ENCODE data around the gene CALML4. TPM values are rescaled to one million over a fixed set of nuclear protein-coding genes. Genes with fewer than 3 reads are reported as not detected.
"Not testable (repeated sequence)": the region's sequence is repeated elsewhere in the genome, so short reads cannot be mapped to it uniquely, and the experiment has no call there.

The CALML4 gene
- total RNA-seq, 2 donors from 2014 or later, result 1.6 to 7.7 TPM

DNA sequence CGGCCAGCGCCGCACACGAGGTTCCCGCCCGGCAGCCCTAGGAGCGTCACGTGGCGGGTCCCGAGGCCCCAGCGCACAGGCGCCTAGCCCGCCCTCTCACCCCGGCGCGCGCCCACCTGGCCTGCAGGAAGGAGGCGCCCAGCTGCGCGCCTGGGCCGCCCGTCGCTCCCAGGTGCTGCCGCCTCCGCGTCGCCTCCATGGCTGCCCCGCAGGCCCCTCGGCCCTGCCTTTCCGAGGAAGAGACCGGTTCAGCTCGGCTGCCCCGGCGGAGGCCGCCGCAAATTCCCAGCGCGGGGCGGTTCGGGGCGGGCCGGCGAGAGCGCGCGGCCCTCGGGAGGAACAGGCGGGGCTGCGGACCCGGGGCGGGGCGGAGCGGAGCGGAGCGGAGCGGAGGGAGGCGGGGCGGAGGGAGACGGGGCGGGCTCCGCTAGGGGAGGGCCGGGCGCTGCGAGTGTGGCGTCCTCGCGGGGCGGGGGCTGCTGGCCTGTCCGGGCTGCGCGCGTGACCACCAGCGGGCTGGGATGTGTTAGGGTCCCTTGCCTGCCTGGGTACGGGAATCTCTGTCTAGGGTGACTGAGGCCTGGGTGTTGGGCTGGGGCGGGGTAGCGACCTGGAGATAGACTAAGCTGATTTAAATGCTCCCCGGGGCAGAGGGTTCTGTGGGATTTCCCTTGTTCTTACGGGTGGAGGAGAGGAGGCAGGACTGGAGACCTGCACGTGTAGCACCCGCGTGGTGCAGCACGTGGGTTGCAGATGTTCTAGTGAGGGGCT is 24.4 kb upstream of the CALML4 start, which contains the start of gene CLN6:
CLN6 (minus strand) TSS at position 343 of the 771 bp plus-strand sequence; CDS start at position 199, 144 bp downstream.
- no peaks in the 10 kb centered on the region for H3K9me3 ChIP-seq
- TF ChIP-seq, protein P1, sequence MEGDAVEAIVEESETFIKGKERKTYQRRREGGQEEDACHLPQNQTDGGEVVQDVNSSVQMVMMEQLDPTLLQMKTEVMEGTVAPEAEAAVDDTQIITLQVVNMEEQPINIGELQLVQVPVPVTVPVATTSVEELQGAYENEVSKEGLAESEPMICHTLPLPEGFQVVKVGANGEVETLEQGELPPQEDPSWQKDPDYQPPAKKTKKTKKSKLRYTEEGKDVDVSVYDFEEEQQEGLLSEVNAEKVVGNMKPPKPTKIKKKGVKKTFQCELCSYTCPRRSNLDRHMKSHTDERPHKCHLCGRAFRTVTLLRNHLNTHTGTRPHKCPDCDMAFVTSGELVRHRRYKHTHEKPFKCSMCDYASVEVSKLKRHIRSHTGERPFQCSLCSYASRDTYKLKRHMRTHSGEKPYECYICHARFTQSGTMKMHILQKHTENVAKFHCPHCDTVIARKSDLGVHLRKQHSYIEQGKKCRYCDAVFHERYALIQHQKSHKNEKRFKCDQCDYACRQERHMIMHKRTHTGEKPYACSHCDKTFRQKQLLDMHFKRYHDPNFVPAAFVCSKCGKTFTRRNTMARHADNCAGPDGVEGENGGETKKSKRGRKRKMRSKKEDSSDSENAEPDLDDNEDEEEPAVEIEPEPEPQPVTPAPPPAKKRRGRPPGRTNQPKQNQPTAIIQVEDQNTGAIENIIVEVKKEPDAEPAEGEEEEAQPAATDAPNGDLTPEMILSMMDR (IDR thresholded peaks at IDR 0.05), result no peak
- H3K36me3 ChIP-seq, result no peaks in the 10 kb centered on the region
- peak within 1 kb of the TSS; percentile 89 for H3K4me3 ChIP-seq
- DNase-seq (ENCODE audit: low spot score) (no peak), ATAC-seq (ENCODE audit: insufficient number of reproducible peaks, low FRiP score, low read depth) (peak; percentile 82)
- H3K27me3 ChIP-seq (replicated peaks; ENCODE audit: insufficient read depth), result no peaks in the 10 kb centered on the region
- H3K27ac ChIP-seq, result peak within 1 kb of the TSS; percentile 19 to 32
- peaks cover 15 to 20% of the 10 kb centered on the region in 2 donors for H3K4me1 ChIP-seq (ENCODE audit: control insufficient read depth in 1 of 2, low read depth in 2 of 2)

DNA sequence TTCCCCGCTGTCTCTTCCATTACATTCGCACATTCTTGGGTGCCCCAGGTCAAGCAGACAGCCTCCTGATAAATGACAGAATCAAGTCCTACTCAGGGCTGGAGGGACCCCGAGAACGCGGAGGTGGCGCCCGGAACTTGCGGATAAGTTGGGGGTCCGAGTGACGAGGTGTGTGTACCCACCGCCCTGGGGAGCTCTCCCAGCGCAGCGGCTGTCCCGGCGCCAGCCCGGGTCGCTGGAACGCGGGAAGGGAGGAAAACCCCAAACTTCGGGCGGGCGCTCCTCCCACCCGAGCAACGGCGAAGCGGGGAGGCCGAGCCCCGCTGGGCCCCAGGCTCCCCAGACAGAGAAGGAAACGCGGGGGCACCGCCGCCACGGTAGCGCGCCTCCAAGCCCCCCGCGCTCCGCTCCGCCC is 23.8 kb upstream of the CALML4 start:
- DNase-seq (ENCODE audit: low spot score) (no peak), ATAC-seq (ENCODE audit: insufficient number of reproducible peaks, low FRiP score, low read depth) (no peak)
- Histone ChIP-seq H3K9me3 (no peaks in the 10 kb centered on the region), H3K4me1 (ENCODE audit: control insufficient read depth in 1 of 2, low read depth in 2 of 2) (peaks cover 15 to 20% of the 10 kb centered on the region in 2 donors), H3K4me3 (peak overlapping the region; percentile 89), H3K27ac (peak overlapping the region; percentile 19 to 32), H3K27me3 (replicated peaks; ENCODE audit: insufficient read depth) (no peaks in the 10 kb centered on the region), H3K36me3 (no peaks in the 10 kb centered on the region)
- TF ChIP-seq, protein P1 (IDR thresholded peaks at IDR 0.05), result no peak

DNA sequence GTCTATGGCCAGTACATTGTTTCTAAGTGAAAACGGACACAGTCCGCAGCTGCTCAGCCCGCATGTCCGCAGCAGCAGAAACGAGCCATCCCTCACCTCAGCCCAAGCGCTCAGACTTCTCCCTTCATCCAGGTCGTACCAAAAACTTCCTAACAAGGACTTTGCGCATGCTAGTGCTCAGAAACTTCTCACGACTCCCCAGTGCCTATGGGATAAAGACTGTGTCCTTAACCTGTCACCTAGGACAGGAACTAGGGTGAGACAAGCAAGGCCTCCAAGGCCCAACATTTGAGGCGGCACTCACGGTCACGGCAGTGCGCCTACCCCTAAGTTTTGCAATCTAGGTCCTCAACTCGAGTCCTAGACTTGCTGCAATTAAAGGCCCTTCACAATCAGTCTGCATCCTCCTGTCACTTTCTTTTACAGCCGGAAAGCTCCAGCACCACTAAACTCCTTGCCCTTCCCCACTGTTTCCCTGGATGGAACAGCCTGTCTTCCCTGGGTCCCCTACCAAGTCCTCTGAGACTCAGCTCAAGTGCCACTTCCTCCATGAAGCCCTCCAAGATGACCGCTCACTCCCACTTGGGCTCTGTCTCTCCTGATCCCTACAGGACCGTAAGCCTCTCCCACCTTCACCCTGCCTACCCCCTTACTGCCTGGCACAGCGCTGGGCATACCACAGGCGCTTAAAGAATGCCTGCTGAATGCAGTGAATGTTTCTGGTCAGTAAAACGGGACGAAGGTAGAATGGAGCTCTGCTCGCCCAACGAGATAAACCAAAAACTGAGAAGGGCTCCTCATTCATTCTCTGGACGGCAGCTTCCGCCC is 23.2 kb upstream of the CALML4 start:
- no peaks in the 10 kb centered on the region for H3K27me3 ChIP-seq (replicated peaks; ENCODE audit: insufficient read depth)
- DNase-seq (ENCODE audit: low spot score) (no peak), ATAC-seq (ENCODE audit: insufficient number of reproducible peaks, low FRiP score, low read depth) (no peak)
- no peak overlapping the region for H3K27ac ChIP-seq
- TF ChIP-seq, protein P1 (IDR thresholded peaks at IDR 0.05), result no peak
- no peaks in the 10 kb centered on the region for H3K36me3 ChIP-seq
- H3K9me3 ChIP-seq, result no peaks in the 10 kb centered on the region
- H3K4me3 ChIP-seq, result peak overlapping the region; percentile 89
- H3K4me1 ChIP-seq (ENCODE audit: control insufficient read depth in 1 of 2, low read depth in 2 of 2), result peaks cover 15 to 20% of the 10 kb centered on the region in 2 donors

DNA sequence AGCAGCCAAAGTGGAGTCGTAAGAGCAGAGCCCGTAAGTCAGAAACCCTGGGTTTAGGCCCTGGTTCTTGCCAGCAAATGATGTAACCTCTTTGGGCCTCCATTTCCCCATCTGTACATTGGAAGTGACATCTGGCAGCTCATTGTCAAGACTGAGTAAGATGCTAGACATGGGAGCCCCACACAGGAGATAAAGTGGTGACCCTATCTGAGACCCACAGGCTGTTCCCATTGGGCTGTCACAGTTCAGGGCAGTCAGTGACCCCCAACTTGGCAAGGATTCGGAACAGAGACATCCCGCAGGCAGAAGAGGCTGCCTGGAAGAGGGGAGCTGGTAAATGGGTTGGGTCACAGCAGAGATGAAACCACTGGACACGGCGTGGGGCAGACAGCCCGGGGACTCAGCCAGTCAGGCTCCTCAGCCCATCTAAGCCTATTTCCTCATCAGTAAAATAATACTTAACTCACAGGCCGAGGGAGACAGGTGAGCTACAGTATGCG is 22.6 kb upstream of the CALML4 start:
- TF ChIP-seq, protein P1 (IDR thresholded peaks at IDR 0.05), result no peak
- Histone ChIP-seq H3K9me3 (no peaks in the 10 kb centered on the region), H3K4me1 (ENCODE audit: control insufficient read depth in 1 of 2, low read depth in 2 of 2) (peaks cover 15 to 20% of the 10 kb centered on the region in 2 donors), H3K4me3 (no peak overlapping the region), H3K36me3 (no peaks in the 10 kb centered on the region), H3K27me3 (replicated peaks; ENCODE audit: insufficient read depth) (no peaks in the 10 kb centered on the region), H3K27ac (no peak overlapping the region)
- DNase-seq (ENCODE audit: low spot score), result no peak
- ATAC-seq (ENCODE audit: insufficient number of reproducible peaks, low FRiP score, low read depth), result no peak

DNA sequence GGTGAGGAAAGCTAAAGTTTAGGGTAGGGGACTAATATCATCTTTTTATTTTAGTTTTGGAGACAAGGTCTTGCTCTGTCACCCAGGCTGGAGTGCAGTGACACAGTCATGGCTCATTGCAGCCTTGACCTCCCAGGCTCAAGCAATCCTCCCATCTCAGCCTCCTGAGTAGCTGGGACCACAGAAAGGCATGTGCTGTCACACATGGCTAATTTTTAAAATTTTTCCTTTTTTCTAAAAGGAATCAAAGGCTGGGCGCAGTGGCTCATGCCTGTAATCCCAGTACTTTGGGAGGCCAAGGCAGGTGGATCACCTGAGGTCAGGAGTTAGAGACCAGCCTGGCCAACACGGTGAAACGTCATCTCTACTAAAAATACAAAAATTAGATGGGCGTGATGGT is 20.3 kb upstream of the CALML4 start:
- H3K27me3 ChIP-seq (replicated peaks; ENCODE audit: insufficient read depth); H3K36me3 ChIP-seq; H3K9me3 ChIP-seq; H3K27ac ChIP-seq; DNase-seq (ENCODE audit: low spot score); ATAC-seq (ENCODE audit: insufficient number of reproducible peaks, low FRiP score, low read depth); H3K4me3 ChIP-seq: not testable (repeated sequence)
- peaks cover 15 to 19% of the 10 kb centered on the region in 2 donors for H3K4me1 ChIP-seq (ENCODE audit: control insufficient read depth in 1 of 2, low read depth in 2 of 2)
